Measurements from ENCODE around the gene EEF1AKMT2. TPM values are rescaled to one million over a fixed set of nuclear protein-coding genes. Genes with fewer than 3 reads are reported as not detected.

The EEF1AKMT2 gene
- total and polyA plus RNA-seq, 9 of the 15 experiments (the other 6 are each of a cell fraction or from before 2014, with no cell fraction given) = 9.3 to 34.3 (median 23.7) TPM

- no peak for TF ChIP-seq IFI16 (CRISPR knock-in tag; IDR thresholded peaks at IDR 0.05)
- TF ChIP-seq MYBL2 (IDR thresholded peaks at IDR 0.05; ENCODE audit: low read depth) = peak; percentile 80
- TF ChIP-seq MYBL2 (CRISPR knock-in tag; IDR thresholded peaks at IDR 0.05; ENCODE audit: borderline replicate concordance) = no peak
- no peak for TF ChIP-seq ZBTB43 (CRISPR knock-in tag; IDR thresholded peaks at IDR 0.05)
- TF ChIP-seq POLR2AphosphoS5 (IDR thresholded peaks at IDR 0.05; ENCODE audit: control insufficient read depth, insufficient read depth, low read depth, low read length) = peak; percentile 63
- TF ChIP-seq ADNP (tag; IDR thresholded peaks at IDR 0.05) = no peak
- TF ChIP-seq CC2D1A (IDR thresholded peaks at IDR 0.05) = no peak
- no peak for TF ChIP-seq GABPB2 (CRISPR knock-in tag; conservative IDR thresholded peaks at IDR 0.05)
- TF ChIP-seq ZBTB1 (CRISPR knock-in tag; IDR thresholded peaks at IDR 0.05; ENCODE audit: borderline replicate concordance, low read depth) = peak; percentile 98
- no peak for TF ChIP-seq MAFF (IDR thresholded peaks at IDR 0.05; ENCODE audit: low read length)
- no peak for TF ChIP-seq HES1 (IDR thresholded peaks at IDR 0.05; ENCODE audit: low read depth)
- TF ChIP-seq ZNF23 (CRISPR knock-in tag; IDR thresholded peaks at IDR 0.05) = no peak
- peak; percentile 49; the same call in 1 of the 2 replicates for TF ChIP-seq FOXP4 (CRISPR knock-in tag; IDR thresholded peaks at IDR 0.05; ENCODE audit: borderline replicate concordance)
- TF ChIP-seq PHF21A (IDR thresholded peaks at IDR 0.05; ENCODE audit: borderline replicate concordance, low read depth) = peak; percentile 23; the same call in 1 of the 2 replicates
- no peak for TF ChIP-seq ZBTB9 (CRISPR knock-in tag; IDR thresholded peaks at IDR 0.05)
- TF ChIP-seq ATF3 (IDR thresholded peaks at IDR 0.05) = no peak
- TF ChIP-seq ATF3 (CRISPR knock-in tag; conservative IDR thresholded peaks at IDR 0.05) = no peak
- TF ChIP-seq HDAC2 (IDR thresholded peaks at IDR 0.05) = peak; percentile 66
- no peak for TF ChIP-seq ARID3B (CRISPR knock-in tag; IDR thresholded peaks at IDR 0.05; ENCODE audit: borderline replicate concordance)
Measured at GRCh38 chr10:124791547-124792348, at the start of gene EEF1AKMT2 (continued).
